ENCODE measurements around the gene ASCL2. TPM values are rescaled to one million over a fixed set of nuclear protein-coding genes. Genes with fewer than 3 reads are reported as not detected.
A peak's percentile ranks its signal among the peaks of the same experiment; 100 is the strongest.

ASCL2 gene
- total and polyA plus RNA-seq, 2 of the 4 experiments (the other 2 are of a cell fraction), result not detected

DNA sequence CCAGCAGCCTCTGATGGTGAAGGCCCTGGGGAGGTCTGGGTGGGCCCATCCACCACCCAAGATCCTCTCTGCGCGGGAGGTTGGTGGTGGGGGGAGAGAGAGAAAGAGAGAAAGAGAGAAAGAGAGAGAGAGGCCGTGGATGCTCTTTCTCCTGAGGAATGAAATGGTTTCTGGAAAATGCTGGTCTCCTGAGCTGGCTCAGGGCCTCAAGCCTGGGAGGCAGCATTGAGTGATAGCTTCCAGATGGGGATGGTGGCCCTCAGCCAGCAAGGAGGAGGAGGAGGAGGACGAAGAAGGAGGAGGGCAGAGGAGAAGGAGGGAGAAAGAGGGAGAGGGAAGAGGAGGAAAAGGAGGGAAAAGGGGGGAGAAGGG lies 36.0 kb upstream of the ASCL2 start:
- Histone ChIP-seq H3K4me2 (ENCODE audit: low read depth, low read length) (peak overlapping the region; percentile 83), H3K27me3 (ENCODE audit: control insufficient read depth, insufficient read depth, low read length) (no peaks in the 10 kb centered on the region), H3K9ac (ENCODE audit: low read depth, low read length) (peak overlapping the region; percentile 75), H4K20me1 (ENCODE audit: insufficient read depth, low read length) (peaks cover 3% of the 10 kb centered on the region; the same call in 1 of the 2 replicates), H2AFZ (replicated peaks; ENCODE audit: low read length, poor library complexity) (peak overlapping the region; percentile 93), H3K14ac (replicated peaks; ENCODE audit: low read depth, low read length) (peak overlapping the region; percentile 76), H3K4me3 (ENCODE audit: insufficient read depth, low read depth, low read length) (no peak overlapping the region), H3K18ac (ENCODE audit: low read depth, low read length) (peak overlapping the region; percentile 92), H2BK120ac (ENCODE audit: low read depth, low read length) (peak overlapping the region; percentile 85; the same call in 1 of the 2 replicates), H4K5ac (ENCODE audit: low read depth, low read length) (peak overlapping the region; percentile 81; the same call in 1 of the 2 replicates), H3K4me1 (ENCODE audit: control insufficient read depth, insufficient read depth, low read length) (peaks cover 11% of the 10 kb centered on the region), H3K56ac (ENCODE audit: extremely low read depth, insufficient read depth, low read length) (peak overlapping the region; percentile 39; the same call in 1 of the 2 replicates), H2AK9ac (replicated peaks; ENCODE audit: low read depth, low read length, poor library complexity) (peak overlapping the region; percentile 96), H3K9me3 (ENCODE audit: control insufficient read depth, insufficient read depth, low read length) (no peaks in the 10 kb centered on the region), H2AK5ac (ENCODE audit: low read depth, low read length) (no peak overlapping the region), H3K4ac (ENCODE audit: low read depth, low read length) (peak overlapping the region; percentile 87), H3K79me1 (ENCODE audit: low read depth in 1 of 2, low read length in 2 of 2) (no peaks in the 10 kb centered on the region), H3K27ac (ENCODE audit: insufficient read depth, low read length) (peak overlapping the region; percentile 98), H2BK15ac (ENCODE audit: low read depth, low read length) (peak overlapping the region; percentile 76; the same call in 1 of the 3 replicates), H4K91ac (ENCODE audit: insufficient read depth, low read depth, low read length) (peak overlapping the region; percentile 81), H3K36me3 (ENCODE audit: control insufficient read depth, insufficient read depth, low read length) (no peaks in the 10 kb centered on the region), H2BK20ac (ENCODE audit: low read depth, low read length) (peak overlapping the region; percentile 44; the same call in 1 of the 2 replicates), H3K23ac (ENCODE audit: low read depth, low read length) (no peak overlapping the region; the same call in 1 of the 2 replicates), H2BK5ac (ENCODE audit: low read depth, low read length, poor library complexity, severe bottlenecking) (peak overlapping the region; percentile 81), H4K8ac (ENCODE audit: low read depth in 2 of 2, low read length in 2 of 2) (peak overlapping the region; percentile 77 to 91), H3K9me1 (ENCODE audit: insufficient read depth, low read length) (peaks cover 6% of the 10 kb centered on the region)
- ATAC-seq (ENCODE audit: low read depth), result peak; percentile 55
- TF ChIP-seq MAZ (IDR thresholded peaks at IDR 0.05; ENCODE audit: borderline replicate concordance, low read depth, low read length) (peak; percentile 18; the same call in 1 of the 2 replicates), SMC3 (IDR thresholded peaks at IDR 0.05; ENCODE audit: low read depth, low read length) (peak; percentile 15; the same call in 1 of the 2 replicates), CHD1 (IDR thresholded peaks at IDR 0.05; ENCODE audit: low read depth, low read length) (no peak)
- WGBS, 2 experiments (ENCODE audit: extremely low coverage in 2 of 2, insufficient read length in 1 of 2), result 0% methylated on average over 1 of the region's 4 CpGs; no CpG with 5 or more reads in 1 of the 2 experiments
- in situ Hi-C loops (cut with MboI; ENCODE audit: low sequenced_read_pairs) (no loop called here), intact Hi-C loops (cut with micrococcal nuclease) (loop anchor here (1.0 to 2.0 kb wide), 2 partner anchors 72 to 94 kb away; partner anchors contain the start of gene TSSC4), dilution Hi-C loops (cut with HindIII; ENCODE audit: low sequenced_read_pairs, unreplicated experiment) (no loop called here)
- BruUV-seq (replicated peaks), result no TSS peak
- ChIA-PET CTCF (interaction anchor here (0.7 to 4.4 kb wide), 4 partner anchors 84 to 155 kb away, joined by 3 to 73 read pairs (median 3); no protein-coding TSS in a partner anchor), POLR2A (ENCODE audit: unreplicated experiment) (no interaction called here)
- peak; percentile 85 for DNase-seq

Measured in IMR-90 (cell line).